ENCODE results near the gene IL25.

DNA sequence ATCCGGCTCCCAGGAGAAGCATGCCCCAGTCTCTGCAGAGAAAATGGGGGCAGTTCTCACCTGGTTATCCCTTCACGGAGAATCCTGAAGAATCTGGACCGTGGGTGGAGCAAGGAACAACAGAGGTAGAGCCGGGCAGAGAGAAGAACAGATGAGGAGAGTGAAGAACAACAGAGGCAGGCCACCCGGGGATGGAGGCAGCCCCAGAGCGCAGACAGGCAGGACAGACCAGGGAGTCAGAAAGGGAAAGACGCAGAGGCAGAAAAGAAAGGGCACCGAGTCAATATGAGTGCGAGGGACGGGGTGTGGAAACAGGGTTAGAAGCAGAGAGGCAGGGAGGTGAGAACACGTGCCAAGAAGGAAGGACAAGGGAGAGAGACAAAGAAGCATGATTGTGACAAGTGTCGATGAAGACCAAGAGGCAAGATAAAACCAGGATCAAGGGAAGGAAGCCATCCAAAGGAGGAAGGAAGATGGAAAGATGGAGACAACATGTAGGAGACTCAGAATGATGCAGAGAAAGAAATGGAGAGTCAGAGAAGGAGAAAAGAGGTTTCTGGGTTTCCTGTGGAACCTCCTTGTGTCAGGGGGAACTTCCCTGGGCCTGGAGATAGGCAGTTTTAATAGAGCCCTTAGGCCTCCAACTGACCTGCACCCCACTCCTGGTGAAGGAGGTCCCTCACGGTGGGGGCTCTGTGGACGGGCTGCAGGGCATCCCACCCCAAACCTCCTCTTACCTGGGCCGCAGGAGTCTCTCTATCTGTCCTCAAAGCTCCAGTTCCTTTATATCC, 35.1 kb downstream of the IL25 start, which contains the start of gene MYH6:
- TF ChIP-seq, protein P1, sequence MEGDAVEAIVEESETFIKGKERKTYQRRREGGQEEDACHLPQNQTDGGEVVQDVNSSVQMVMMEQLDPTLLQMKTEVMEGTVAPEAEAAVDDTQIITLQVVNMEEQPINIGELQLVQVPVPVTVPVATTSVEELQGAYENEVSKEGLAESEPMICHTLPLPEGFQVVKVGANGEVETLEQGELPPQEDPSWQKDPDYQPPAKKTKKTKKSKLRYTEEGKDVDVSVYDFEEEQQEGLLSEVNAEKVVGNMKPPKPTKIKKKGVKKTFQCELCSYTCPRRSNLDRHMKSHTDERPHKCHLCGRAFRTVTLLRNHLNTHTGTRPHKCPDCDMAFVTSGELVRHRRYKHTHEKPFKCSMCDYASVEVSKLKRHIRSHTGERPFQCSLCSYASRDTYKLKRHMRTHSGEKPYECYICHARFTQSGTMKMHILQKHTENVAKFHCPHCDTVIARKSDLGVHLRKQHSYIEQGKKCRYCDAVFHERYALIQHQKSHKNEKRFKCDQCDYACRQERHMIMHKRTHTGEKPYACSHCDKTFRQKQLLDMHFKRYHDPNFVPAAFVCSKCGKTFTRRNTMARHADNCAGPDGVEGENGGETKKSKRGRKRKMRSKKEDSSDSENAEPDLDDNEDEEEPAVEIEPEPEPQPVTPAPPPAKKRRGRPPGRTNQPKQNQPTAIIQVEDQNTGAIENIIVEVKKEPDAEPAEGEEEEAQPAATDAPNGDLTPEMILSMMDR (IDR thresholded peaks at IDR 0.05; ENCODE audit: poor library complexity): no peak
- no peak for TF ChIP-seq EZH2 (IDR thresholded peaks at IDR 0.05; ENCODE audit: borderline replicate concordance)

Data from hepatocyte (in vitro differentiated cells).